ENCODE data around the gene GCSH.

The GCSH gene

DNA sequence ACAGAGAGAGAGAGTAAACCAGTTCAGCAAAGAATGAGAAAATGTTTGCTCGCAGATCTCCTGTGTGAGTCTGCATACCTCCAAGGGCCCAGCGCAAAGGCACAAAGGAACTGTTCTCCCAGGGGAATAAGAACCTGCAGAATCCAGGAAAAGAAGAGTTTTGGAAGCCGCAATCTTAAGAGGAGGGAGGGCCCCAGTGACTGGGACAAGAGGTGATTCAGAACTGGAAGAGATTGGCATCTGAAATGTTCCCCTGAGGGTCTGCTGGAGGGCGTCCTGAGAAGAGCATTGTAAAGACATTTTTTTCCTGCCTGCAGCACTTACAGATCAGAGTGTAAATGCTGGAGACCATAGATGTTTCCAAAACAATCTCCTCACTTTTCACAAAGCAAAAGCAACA is 54.5 kb downstream of the GCSH start:
- no peak for DNase-seq

- no peak for DNase-seq
These were observed 55.4 kb downstream of the GCSH start for GRCh38 chr16:81040842-81041241.

GRCh38 chr16:81040131-81040530 is 56.1 kb downstream of the GCSH start:
- DNase-seq, result no peak

GRCh38 chr16:81036751-81037350 is 59.3 kb downstream of the GCSH start:
- DNase-seq, result no peak

DNA sequence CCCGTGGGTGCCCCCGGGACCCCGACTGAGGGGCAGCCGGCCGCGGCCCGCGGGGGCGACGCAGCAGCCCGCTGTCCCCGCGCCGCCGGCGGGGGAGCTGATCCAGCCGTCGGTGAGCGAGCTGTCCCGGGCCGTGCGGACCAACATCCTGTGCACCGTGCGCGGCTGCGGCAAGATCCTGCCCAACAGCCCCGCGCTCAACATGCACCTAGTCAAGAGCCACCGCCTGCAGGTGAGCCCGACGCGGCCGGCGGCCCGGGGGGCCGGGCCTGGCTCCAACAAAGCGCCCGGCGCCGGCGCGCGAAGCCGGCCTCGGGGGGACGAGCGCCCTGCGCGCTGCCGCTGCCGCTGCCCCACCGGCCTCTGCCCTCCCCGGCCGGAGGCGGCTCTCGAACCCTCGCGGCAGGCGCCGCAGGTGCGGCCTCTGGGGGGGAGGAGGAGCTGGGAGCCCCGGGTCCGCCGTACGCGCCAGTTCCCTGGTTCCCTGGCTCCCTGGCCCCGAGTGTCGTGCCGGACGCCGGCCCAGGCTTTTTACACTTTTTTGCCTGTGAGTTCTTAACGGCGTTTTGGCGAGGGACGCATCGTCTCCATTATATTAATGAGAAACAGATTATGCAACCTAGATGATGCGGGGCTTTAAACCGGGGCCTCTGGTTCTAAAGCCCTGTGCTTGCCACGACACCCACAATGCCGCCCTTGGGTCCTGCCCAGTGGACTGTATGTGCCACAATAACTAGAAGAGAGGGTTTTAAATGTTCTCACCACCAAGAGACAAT is 60.0 kb downstream of the GCSH start:
- DNase-seq, result no peak

- DNase-seq, result peak; percentile 73
These were observed 60.7 kb downstream of the GCSH start, which contains the start of gene ATMIN for GRCh38 chr16:81035398-81035974. ATMIN (plus strand) TSS chr16:81035842; CDS start chr16:81035871, 29 bp downstream.
